Measurements from ENCODE around the gene GGT5.
A peak's percentile ranks its signal among the peaks of the same experiment; 100 is the strongest.
"Not testable (repeated sequence)": the region's sequence is repeated elsewhere in the genome, so short reads cannot be mapped to it uniquely, and the experiment has no call there.

Gene GGT5, protein sequence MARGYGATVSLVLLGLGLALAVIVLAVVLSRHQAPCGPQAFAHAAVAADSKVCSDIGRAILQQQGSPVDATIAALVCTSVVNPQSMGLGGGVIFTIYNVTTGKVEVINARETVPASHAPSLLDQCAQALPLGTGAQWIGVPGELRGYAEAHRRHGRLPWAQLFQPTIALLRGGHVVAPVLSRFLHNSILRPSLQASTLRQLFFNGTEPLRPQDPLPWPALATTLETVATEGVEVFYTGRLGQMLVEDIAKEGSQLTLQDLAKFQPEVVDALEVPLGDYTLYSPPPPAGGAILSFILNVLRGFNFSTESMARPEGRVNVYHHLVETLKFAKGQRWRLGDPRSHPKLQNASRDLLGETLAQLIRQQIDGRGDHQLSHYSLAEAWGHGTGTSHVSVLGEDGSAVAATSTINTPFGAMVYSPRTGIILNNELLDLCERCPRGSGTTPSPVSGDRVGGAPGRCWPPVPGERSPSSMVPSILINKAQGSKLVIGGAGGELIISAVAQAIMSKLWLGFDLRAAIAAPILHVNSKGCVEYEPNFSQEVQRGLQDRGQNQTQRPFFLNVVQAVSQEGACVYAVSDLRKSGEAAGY

GRCh38 chr22:24245030-24245431 is at the start of gene GGT5:
Gene GGT5 (minus strand): TSS chr22:24245082. CDS start chr22:24244725, 357 bp downstream.
- DNase-seq: not testable (repeated sequence)

DNA sequence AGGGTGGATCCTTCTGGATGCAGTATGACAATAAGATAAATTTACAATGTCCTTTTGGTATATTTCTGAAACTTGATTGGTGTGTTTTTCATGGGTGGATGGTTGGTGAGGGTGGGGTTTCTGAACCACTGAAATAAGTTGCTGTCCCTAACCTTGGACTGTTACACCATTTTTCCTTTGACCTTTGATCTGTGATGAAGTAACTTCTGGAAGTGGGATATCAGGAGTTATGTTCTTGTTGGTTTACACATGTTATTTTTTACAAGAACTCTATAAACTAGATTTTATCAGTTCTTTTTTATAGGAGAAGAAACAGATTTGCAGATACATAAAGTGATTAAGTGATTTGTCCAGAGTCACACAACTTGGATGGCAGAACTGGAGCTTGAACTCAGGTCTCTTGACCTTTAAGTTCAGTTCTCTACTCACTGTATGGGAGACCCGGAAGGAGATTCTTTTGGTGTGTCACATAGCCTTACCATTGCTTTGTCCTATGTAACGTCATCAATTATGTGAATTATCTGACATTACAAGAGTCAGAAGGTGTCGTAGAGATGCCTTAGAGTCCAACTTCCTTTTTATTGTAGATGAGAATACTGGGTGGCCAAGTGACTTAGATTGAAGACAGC is 47.4 kb upstream of the GGT5 start:
- not testable (repeated sequence) for DNase-seq

DNA sequence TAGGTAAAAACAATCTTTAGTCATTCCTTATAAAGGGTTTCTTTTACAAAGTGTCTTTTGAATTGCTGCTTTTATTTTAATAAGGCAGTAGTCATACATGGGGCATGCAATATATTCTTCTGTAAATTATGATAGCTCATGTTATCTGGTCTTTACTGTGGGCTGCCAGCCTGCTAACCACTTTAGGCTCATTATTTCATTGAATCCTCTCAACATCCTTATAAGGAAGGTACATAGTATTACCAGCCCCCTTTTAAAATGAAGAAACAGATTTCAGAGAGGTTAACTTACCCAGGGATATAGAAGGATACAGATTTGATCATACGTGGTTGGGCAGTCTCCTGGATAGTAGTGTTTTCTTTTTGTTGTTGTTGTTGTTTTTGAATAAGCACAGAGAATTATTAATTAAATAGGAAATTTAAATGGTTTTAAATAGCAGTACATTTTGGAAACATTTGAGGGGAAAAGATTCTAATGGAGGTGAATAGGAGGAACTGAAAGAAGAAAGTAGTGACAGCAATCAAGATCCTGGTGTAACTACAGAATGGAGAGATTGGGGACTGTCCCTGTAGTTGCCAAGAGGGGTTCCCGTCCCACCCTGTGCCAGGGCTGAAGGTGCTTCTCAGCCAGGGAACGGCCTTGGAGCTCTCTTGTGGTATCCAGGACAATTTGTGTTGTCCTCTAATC is 46.8 kb upstream of the GGT5 start:
- no peak for DNase-seq

DNA sequence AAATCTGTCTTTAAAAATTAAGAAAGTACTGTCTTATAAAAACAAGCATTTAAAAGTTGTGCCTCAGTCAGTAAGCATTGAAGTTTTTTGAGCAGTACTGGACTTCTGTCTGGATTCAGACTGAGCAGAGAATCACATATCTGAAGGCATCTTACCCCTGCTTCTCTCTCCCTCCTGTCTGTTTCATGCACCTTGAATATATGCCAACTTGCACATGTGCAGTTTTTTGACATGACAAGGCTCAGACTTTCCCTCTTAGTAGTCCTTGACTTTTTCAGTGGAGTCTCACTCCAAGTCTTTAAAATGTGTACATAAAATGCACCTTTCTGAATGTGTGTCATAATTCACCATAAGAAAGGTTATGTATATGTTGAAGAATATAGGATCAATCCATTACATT is 45.6 kb upstream of the GGT5 start:
- DNase-seq: no peak

- DNase-seq: no peak
Observed at GRCh38 chr22:24289741-24290163, 44.9 kb upstream of the GGT5 start.

GRCh38 chr22:24289114-24289513 is 44.2 kb upstream of the GGT5 start:
- DNase-seq: no peak

GRCh38 chr22:24287801-24288200 is 42.9 kb upstream of the GGT5 start:
- DNase-seq: not testable (repeated sequence)

DNA sequence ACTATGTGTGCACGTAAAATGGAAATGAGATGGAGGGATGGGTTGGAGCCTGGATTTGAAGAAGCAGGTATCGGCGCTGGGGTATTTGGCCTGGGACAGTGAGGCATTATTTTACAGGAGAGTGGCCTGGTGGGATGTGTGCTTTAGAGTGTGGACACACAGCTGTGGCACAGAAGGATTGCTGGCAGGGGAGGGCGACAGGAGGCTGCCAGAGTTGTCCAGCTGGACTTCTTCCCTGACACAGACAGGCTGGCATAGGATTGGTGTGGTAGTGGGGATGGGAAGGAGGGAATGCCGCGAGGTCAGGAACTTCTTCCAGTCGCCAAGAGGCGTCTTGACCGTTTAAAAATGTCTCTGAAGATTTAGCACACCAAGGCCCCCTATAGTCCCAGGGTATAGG is 42.3 kb upstream of the GGT5 start:
- DNase-seq: not testable (repeated sequence)

GRCh38 chr22:24285245-24285644 is 40.4 kb upstream of the GGT5 start:
- no peak for DNase-seq

GRCh38 chr22:24284747-24285203 is 39.9 kb upstream of the GGT5 start:
- no peak for DNase-seq

- no peak for DNase-seq
Observed at GRCh38 chr22:24282401-24282800, 37.5 kb upstream of the GGT5 start.

GRCh38 chr22:24280363-24280762 is 35.5 kb upstream of the GGT5 start:
- not testable (repeated sequence) for DNase-seq

DNA sequence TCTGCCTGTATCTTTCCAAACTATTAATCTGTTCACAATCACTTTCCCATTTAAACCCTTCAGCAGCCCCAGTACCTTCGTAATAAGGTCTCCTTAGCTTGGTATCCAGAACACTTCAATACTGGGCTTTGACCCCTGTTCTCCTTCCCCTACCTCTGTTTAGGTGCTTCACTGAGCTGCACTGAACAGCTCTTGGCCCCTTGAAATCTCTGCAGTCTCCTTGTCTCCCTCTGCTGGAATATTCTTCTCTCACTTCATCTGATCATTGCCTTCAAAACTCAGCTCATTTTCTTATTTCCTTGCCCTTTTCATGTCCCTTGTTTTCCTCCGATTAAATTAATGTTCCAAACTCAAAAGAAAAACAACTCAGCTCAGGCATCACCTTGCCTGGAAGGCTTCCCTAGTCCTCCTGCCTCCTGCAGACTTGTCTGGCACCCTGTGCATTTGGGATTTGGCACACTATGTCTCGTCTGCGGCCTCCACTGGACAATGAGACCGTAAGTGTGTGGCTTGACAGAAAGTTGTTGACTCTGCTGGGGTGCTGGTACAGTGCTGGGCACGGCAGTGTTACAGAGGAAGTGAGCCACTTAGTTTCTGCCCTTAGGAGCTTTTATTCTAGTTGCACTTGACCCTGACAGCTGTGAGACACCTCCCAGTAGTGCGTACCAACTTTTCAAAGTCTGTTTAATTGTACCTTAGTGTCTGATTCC is 30.0 kb upstream of the GGT5 start:
- DNase-seq: not testable (repeated sequence)

DNA sequence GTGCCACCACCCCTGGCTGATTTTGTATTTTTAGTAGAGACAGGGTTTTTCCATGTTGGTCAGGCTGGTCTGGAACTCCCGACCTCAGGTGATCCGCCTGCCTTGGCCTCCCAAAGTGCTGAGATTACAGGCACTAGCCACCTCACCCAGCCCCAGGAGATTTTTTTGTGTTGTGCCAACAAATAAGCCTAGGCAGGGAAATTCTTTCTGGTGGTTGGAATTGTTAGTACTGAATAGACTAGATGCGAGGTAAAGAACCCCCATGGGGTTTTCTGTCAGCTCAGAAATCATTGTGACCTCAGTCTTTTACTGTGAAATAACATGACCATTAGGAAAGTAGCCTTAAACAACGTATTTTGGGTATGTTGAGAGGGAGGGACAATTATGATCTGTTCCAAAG is 29.0 kb upstream of the GGT5 start:
- DNase-seq: not testable (repeated sequence)

GRCh38 chr22:24273031-24273430 is 28.1 kb upstream of the GGT5 start:
- DNase-seq: not testable (repeated sequence)

- no peak for DNase-seq
Observed at GRCh38 chr22:24271386-24271854, 26.5 kb upstream of the GGT5 start.

- DNase-seq: peak; percentile 91
Observed at GRCh38 chr22:24270556-24271385, 25.9 kb upstream of the GGT5 start, which contains the start of gene SPECC1L. Gene SPECC1L (plus strand): TSS chr22:24270831. CDS start chr22:24302232, 31,401 bp downstream.

DNA sequence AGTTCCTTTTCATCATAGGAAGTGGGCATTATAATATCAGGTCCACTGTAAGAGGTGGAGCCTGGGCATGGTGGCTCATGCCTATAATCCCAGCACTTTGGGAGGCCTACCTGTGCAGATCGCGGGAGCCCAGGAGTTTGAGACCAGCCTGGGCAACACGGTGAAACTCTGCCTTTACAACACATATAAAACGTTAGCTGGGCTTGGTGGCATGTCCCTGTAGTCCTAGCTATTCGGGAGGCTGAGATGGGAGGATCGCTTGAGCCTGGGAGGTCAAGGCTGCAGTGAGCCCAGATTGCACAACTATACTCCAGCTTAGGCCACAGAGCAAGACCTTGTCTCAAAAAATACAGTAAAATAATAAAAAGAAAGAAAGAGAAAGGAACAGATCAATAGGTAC is 21.6 kb upstream of the GGT5 start:
- DNase-seq: not testable (repeated sequence)

GRCh38 chr22:24265734-24266133 is 20.9 kb upstream of the GGT5 start:
- no peak for DNase-seq

DNA sequence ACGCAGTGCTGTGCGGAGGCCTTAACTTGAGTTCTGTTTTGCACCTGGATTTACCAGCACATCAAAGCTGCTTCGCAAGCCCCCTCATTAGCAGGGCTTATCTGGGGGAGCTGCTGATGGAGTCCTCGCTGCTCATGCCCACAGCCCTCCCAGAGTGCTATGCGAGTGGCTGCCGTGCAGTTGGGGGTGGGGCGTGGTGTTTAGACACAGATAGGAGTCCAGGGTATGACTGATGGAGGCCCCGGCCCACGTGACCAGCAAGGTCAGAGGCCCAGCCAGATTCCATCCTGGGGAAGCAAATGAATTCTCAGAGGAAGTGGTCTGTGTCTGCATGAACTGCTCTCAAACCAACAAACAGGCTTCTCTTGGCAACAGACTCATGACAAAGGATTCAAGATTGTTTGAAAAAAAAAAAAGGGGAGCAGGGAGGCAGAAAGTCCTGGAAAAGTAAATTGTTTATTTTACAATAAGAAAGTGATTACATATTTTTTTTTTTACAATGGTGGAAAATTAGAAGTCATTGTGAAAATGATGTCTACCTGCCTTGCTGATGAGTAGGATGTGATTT is 19.5 kb upstream of the GGT5 start:
- DNase-seq: not testable (repeated sequence)

DNA sequence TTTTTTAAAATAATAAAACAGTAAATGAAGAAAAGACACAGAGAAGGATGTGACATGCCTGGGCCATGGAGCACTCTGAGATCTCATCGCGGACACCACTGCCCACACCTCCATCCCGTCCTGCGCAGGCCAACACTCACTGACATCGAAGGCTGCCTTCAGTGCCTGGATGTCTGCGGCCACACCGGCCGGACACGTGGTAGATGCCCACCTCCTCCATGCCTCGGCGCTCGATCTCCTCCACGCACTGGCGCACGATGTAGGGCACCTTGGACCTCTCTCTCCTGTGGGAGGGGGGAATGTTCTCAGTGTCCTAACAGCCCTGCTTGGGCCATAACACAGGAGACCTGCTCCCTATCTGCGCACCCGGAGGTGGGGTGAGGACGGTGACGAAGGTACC is 18.6 kb upstream of the GGT5 start:
- DNase-seq: not testable (repeated sequence)

Data from stimulated activated CD4-positive, alpha-beta T cell treated with anti-CD3 and anti-CD28 coated beads, Interleukin-2, amount 100 ng/mL, for 24 hours (primary cell).